Endothelial cell of umbilical vein (primary cell): ENCODE results near the gene ZC3H18. TPM values are rescaled to one million over a fixed set of nuclear protein-coding genes. Genes with fewer than 3 reads are reported as not detected.

ENCODE experiments used
- BruUV-seq: library from RNA; stranded (reverse); fragments of 400-500 nt; replicated peaks from 2 replicates; lab custom pipeline; 2021; lab: Mats Ljungman, UMichigan
- CTCF ChIA-PET: fragments of 300-600, 350-600 bp; sonication (Branson Sonifier 250); formaldehyde crosslinking; loops from one replicate; lab custom pipeline; 2021; ENCODE audit warnings: antibody characterized with exemption, inconsistent platforms; lab: Charles Lee
- POLR2A ChIA-PET: fragments of 300-600, 350-600 bp; sonication (Branson Sonifier 250); formaldehyde crosslinking; loops from one replicate; lab custom pipeline; 2021; ENCODE audit warnings: antibody characterized with exemption, inconsistent platforms; lab: Charles Lee
- DNase-seq: peaks from one replicate; pipeline ENCODE4 v3.0.0-alpha.2; 2011; ENCODE audit warnings: low read depth, low spot score
- FAIRE-seq: peaks from 2 replicates; lab custom pipeline; 2011; peaks lifted over from hg19 to GRCh38; lab: Jason Lieb, UNC
- H2AFZ ChIP-seq: 2 replicates; pipeline ENCODE4 v1.6.0; 2012; ENCODE audit warnings: low read depth, low read length, control low read depth, inconsistent platforms
- H3K27ac ChIP-seq: 2 replicates; pipeline ENCODE4 v1.5.1; 2011; ENCODE audit warnings: low read depth, mild to moderate bottlenecking, control low read depth, low read length, moderate library complexity; ENCODE audit not compliant: insufficient read depth
- H3K27me3 ChIP-seq, 2 experiments: 2 replicates each; pipeline versions ENCODE4 v1.6.0 to v1.6.1; 2011; ENCODE audit warnings: low read length in 2 of 2, mixed read lengths in 1 of 2; ENCODE audit not compliant: control insufficient read depth in 2 of 2, insufficient read depth in 2 of 2
- H3K36me3 ChIP-seq, 2 experiments: 2 replicates in 1 of 2; 3 replicates in 1 of 2; pipeline ENCODE4 v1.5.1; 2011; ENCODE audit warnings: low read length in 2 of 2, mild to moderate bottlenecking in 1 of 2, moderate library complexity in 1 of 2; ENCODE audit not compliant: control insufficient read depth in 2 of 2, insufficient read depth in 2 of 2; ENCODE audit errors: extremely low read depth in 1 of 2
- H3K4me1 ChIP-seq: 3 replicates; pipeline ENCODE4 v1.5.1; 2011; ENCODE audit warnings: mild to moderate bottlenecking, low read length; ENCODE audit not compliant: control insufficient read depth, insufficient read depth; ENCODE audit errors: extremely low read depth
- H3K4me2 ChIP-seq: 2 replicates; pipeline ENCODE4 v1.6.1; 2011; ENCODE audit warnings: low read length, control low read depth, mixed read lengths; ENCODE audit not compliant: insufficient read depth
- H3K4me3 ChIP-seq, 3 experiments: fragments of 200-600 bp in 1 of 3; sonication (generic), shearing (Covaris generic) in 1 of 3; replicated peaks in 1 of 3; 2 replicates each; pipeline ENCODE4 v1.5.1; 2011 to 2016; ENCODE audit warnings: control low read depth in 3 of 3, low read length in 3 of 3, mild to moderate bottlenecking in 2 of 3, inconsistent platforms in 1 of 3, low read depth in 1 of 3, moderate library complexity in 1 of 3; ENCODE audit not compliant: insufficient read depth in 1 of 3
- H3K79me2 ChIP-seq: 2 replicates; pipeline ENCODE4 v1.6.0; 2012; ENCODE audit warnings: low read length, inconsistent platforms; ENCODE audit not compliant: control insufficient read depth, insufficient read depth
- H3K9ac ChIP-seq: replicated peaks from 2 replicates; pipeline ENCODE3; 2011; ENCODE audit warnings: low read length, control low read depth; ENCODE audit not compliant: insufficient read depth; ENCODE audit errors: extremely low read depth
- H3K9me1 ChIP-seq: replicated peaks from 3 replicates; pipeline ENCODE4 v1.6.0; 2011; ENCODE audit warnings: mild to moderate bottlenecking, low read length; ENCODE audit not compliant: control insufficient read depth, insufficient read depth; ENCODE audit errors: extremely low read depth
- H3K9me3 ChIP-seq: replicated peaks from 2 replicates; pipeline ENCODE4 v1.5.1; 2012; ENCODE audit warnings: low read length, inconsistent platforms; ENCODE audit not compliant: control insufficient read depth, insufficient read depth
- H4K20me1 ChIP-seq: replicated peaks from 2 replicates; pipeline ENCODE3; 2011; ENCODE audit warnings: mild to moderate bottlenecking, low read length; ENCODE audit not compliant: control insufficient read depth, insufficient read depth; ENCODE audit errors: extremely low read depth
- EZH2 ChIP-seq: IDR thresholded peaks from 2 replicates; pipeline ENCODE4 v1.6.1; 2012; ENCODE audit warnings: borderline replicate concordance, low read depth, mild to moderate bottlenecking, moderate library complexity, low read length, inconsistent platforms; ENCODE audit not compliant: severe bottlenecking
- FOS ChIP-seq: IDR thresholded peaks from 2 replicates; pipeline ENCODE4 v1.6.1; 2011; ENCODE audit warnings: mild to moderate bottlenecking, low read length, moderate library complexity, borderline replicate concordance; ENCODE audit not compliant: insufficient read depth
- GATA2 ChIP-seq: IDR thresholded peaks from 2 replicates; pipeline ENCODE4 v1.7.0; 2011; ENCODE audit warnings: low read depth, mild to moderate bottlenecking, moderate library complexity, mixed read lengths, low read length; ENCODE audit not compliant: insufficient read length, insufficient read depth
- JUN ChIP-seq: IDR thresholded peaks from 2 replicates; pipeline ENCODE4 v1.6.1; 2011; ENCODE audit warnings: borderline replicate concordance, low read depth; ENCODE audit not compliant: insufficient read length, insufficient read depth
- MYC ChIP-seq: IDR thresholded peaks from one replicate; pipeline ENCODE4 v1.6.1; 2011; ENCODE audit warnings: mild to moderate bottlenecking, low read depth, low read length
- POLR2A ChIP-seq: IDR thresholded peaks from 2 replicates; pipeline ENCODE4 v1.6.1; 2012; ENCODE audit warnings: low read depth, mild to moderate bottlenecking, control low read depth, low read length
- POLR2AphosphoS5 ChIP-seq: IDR thresholded peaks from 2 replicates; pipeline ENCODE4 v1.6.1; 2012; ENCODE audit warnings: low read depth, mild to moderate bottlenecking, control low read depth, low read length, moderate library complexity; ENCODE audit not compliant: insufficient read depth
- dilution Hi-C: fragments of 300-500 bp; cut with MboI; formaldehyde crosslinking; loops from one replicate; pipeline ENCODE4 v1.15.0; 2019; ENCODE audit warnings: low sequenced_read_pairs; ENCODE audit not compliant: extremely low pct_ligation_motif_present
- intact Hi-C: fragments of 100-400 bp; cut with micrococcal nuclease; formaldehyde crosslinking; loops from one replicate; pipeline ENCODE4 v1.10.0; 2022
- polyA plus RNA-seq, 4 experiments: library from polyadenylated mRNA; depleted of rRNA in 3 of 4; stranded (reverse) in 3 of 4; unstranded in 1 of 4; fragments of >200 nt; gene quantifications; 2 replicates each; pipeline versions ENCODE4 v1.2.1 to v1.2.3, GENCODE V29; 2011 to 2012; ENCODE audit warnings: missing spikeins in 1 of 4
- total RNA-seq: library from RNA; stranded (reverse); gene quantifications from 2 replicates; pipeline ENCODE4 v1.2.3, GENCODE V29; 2021
- TF ChIP-seq, protein P1 (sequence below): IDR thresholded peaks from 2 replicates; pipeline ENCODE4 v1.6.1; 2011; ENCODE audit not compliant: insufficient read depth, insufficient read length
- TF ChIP-seq, protein P2 (sequence below), 2 donors: IDR thresholded peaks; 1 replicate in 1 of 2; 2 replicates in 1 of 2; pipeline ENCODE4 v1.5.1; 2011; ENCODE audit warnings: low read length in 2 of 2, mild to moderate bottlenecking in 2 of 2, moderate library complexity in 2 of 2, control low read depth in 1 of 2, inconsistent platforms in 1 of 2, low read depth in 1 of 2; ENCODE audit not compliant: insufficient read depth in 1 of 2; ENCODE audit errors: extremely low read depth in 1 of 2

ZC3H18 gene
- total and polyA plus RNA-seq, 2 donors (not counting 3 experiments of a cell fraction or from before 2014, with no cell fraction given): 12.1 to 52.8 TPM

DNA sequence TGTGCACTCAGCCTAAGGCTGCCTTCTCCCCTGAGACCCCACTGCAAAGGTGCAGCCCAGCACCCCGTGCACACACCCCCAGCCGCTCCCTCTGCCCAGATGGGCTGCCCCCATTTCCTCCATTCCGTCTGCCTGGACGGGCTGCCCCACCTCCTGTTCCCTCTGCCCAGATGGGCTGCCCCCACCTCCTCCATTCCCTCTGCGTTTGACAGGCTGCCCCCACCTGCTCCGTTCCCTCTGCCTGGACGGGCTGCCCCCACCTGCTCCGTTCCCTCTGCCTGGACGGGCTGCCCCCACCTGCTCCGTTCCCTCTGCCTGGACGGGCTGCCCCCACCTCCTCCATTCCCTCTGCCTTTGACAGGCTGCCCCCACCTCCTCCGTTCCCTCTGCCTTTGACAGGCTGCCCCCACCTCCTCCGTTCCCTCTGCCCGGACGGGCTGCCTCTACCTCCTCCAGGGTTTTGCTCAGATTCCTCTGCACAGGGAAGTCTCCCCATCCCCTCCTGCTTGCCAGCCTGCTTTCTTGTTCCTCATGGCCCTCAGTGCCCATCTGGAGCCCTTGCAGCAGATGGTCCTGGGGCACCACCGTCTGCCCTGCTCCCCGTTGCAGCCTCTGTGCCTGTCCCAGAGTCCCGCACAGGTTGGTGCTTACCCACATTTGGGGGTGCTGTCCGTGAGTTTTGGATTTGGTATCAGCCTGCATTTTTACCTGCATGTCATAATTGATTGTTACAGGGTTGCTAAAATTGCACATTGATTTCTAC, 44.8 kb downstream of the ZC3H18 start:
- H4K20me1 ChIP-seq: no peaks in the 10 kb centered on the region
- no peak for DNase-seq

More for the DNA sequence above, 44.8 kb downstream of the ZC3H18 start:
- Histone ChIP-seq H3K4me2 (no peak overlapping the region), H2AFZ (no peak overlapping the region), H3K27me3 (no peaks in the 10 kb centered on the region), H3K9me3 (no peaks in the 10 kb centered on the region), H3K79me2 (peaks cover 4% of the 10 kb centered on the region), H3K4me3 (no peak overlapping the region), H3K9me1 (no peaks in the 10 kb centered on the region), H3K36me3 (peaks cover 0 to 29% of the 10 kb centered on the region in 2 experiments), H3K9ac (no peak overlapping the region), H3K27ac (no peak overlapping the region), H3K4me1 (no peaks in the 10 kb centered on the region)
- dilution Hi-C loops: no loop called here
- POLR2A ChIA-PET: no interaction called here
- no TSS peak for BruUV-seq
- intact Hi-C loops: no loop called here
- no peak for TF ChIP-seq GATA2
- no peak for TF ChIP-seq JUN
- TF ChIP-seq MYC: no peak
- TF ChIP-seq POLR2A: no peak
- TF ChIP-seq, protein P1, sequence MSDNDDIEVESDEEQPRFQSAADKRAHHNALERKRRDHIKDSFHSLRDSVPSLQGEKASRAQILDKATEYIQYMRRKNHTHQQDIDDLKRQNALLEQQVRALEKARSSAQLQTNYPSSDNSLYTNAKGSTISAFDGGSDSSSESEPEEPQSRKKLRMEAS: no peak
- no peak for TF ChIP-seq POLR2AphosphoS5
- no peak for TF ChIP-seq FOS
- TF ChIP-seq, protein P2, sequence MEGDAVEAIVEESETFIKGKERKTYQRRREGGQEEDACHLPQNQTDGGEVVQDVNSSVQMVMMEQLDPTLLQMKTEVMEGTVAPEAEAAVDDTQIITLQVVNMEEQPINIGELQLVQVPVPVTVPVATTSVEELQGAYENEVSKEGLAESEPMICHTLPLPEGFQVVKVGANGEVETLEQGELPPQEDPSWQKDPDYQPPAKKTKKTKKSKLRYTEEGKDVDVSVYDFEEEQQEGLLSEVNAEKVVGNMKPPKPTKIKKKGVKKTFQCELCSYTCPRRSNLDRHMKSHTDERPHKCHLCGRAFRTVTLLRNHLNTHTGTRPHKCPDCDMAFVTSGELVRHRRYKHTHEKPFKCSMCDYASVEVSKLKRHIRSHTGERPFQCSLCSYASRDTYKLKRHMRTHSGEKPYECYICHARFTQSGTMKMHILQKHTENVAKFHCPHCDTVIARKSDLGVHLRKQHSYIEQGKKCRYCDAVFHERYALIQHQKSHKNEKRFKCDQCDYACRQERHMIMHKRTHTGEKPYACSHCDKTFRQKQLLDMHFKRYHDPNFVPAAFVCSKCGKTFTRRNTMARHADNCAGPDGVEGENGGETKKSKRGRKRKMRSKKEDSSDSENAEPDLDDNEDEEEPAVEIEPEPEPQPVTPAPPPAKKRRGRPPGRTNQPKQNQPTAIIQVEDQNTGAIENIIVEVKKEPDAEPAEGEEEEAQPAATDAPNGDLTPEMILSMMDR (IDR thresholded peaks at IDR 0.05; ENCODE audit: extremely low read depth in 1 of 2, insufficient read depth in 1 of 2, low read depth in 1 of 2, low read length in 2 of 2): no peak
- TF ChIP-seq EZH2: no peak
- CTCF ChIA-PET: no interaction called here
- FAIRE-seq: no peak
